GM12864 (cell line): ENCODE data around the gene TCERG1L.
"Not testable (repeated sequence)": the region's sequence is repeated elsewhere in the genome, so short reads cannot be mapped to it uniquely, and the experiment has no call there.

ENCODE experiments used
- DNase-seq: peaks from one replicate; pipeline ENCODE4 v3.0.0-alpha.2; 2011; ENCODE audit warnings: low read depth
- H3K4me3 ChIP-seq: 2 replicates; pipeline ENCODE4 v1.5.1; 2011; ENCODE audit warnings: mild to moderate bottlenecking, low read depth, low read length, control low read depth
- TF ChIP-seq, protein P1 (sequence below): IDR thresholded peaks from 2 replicates; pipeline ENCODE4 v1.5.1; 2011; ENCODE audit warnings: low read depth, mild to moderate bottlenecking, moderate library complexity, low read length, control low read depth, inconsistent platforms; ENCODE audit errors: missing control alignments

The TCERG1L gene

DNA sequence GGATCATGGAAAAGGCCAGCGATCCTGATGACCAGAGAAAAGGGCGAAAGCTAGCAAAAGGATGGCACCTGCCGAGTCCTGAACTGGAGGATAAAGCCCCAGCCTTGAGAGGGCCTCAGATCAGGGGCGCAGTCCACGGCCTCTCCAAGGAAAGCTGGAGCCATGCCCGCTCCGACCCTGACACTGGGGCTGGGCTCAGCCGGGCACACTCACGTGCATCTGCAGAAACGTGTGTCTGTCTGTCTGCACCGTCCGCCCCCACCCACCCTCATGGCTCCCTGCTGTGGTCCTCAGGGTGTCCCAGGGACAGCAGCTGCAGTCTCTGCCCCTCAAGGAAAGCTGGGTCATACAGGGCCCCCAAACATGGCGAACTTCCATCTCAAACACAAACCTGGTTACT lies 200.5 kb downstream of the TCERG1L start:
- no peak overlapping the region for H3K4me3 ChIP-seq
- no peak for DNase-seq
- TF ChIP-seq, protein P1, sequence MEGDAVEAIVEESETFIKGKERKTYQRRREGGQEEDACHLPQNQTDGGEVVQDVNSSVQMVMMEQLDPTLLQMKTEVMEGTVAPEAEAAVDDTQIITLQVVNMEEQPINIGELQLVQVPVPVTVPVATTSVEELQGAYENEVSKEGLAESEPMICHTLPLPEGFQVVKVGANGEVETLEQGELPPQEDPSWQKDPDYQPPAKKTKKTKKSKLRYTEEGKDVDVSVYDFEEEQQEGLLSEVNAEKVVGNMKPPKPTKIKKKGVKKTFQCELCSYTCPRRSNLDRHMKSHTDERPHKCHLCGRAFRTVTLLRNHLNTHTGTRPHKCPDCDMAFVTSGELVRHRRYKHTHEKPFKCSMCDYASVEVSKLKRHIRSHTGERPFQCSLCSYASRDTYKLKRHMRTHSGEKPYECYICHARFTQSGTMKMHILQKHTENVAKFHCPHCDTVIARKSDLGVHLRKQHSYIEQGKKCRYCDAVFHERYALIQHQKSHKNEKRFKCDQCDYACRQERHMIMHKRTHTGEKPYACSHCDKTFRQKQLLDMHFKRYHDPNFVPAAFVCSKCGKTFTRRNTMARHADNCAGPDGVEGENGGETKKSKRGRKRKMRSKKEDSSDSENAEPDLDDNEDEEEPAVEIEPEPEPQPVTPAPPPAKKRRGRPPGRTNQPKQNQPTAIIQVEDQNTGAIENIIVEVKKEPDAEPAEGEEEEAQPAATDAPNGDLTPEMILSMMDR = no peak

DNA sequence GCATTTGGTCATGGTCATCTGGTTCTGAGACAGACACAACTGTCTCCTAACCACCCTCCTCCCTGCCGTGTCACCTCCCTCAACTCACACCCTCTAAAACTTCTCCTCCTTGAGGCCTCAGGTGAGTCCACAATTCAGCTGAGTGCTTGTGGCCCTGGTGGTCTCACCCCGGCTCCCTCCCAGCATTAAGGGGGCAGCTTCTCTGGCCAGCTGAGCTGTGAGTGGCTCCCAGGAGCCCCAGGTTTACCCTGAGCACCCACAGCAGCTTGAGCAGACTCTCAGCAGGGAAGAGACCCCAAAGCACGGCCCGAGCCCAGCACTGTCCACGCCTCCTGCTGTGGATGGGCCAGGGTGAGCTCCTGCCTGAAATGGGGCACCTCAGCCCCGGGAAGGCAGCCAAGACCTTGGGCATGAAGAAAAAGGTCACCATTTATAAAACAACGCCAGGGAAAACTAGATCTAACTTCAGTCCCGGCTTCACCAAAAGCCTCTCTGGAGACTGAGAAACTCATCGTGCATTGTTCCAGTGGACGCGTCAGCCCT lies 201.2 kb downstream of the TCERG1L start:
- no peak for DNase-seq
- H3K4me3 ChIP-seq = no peak overlapping the region
- TF ChIP-seq, protein P1 = no peak

DNA sequence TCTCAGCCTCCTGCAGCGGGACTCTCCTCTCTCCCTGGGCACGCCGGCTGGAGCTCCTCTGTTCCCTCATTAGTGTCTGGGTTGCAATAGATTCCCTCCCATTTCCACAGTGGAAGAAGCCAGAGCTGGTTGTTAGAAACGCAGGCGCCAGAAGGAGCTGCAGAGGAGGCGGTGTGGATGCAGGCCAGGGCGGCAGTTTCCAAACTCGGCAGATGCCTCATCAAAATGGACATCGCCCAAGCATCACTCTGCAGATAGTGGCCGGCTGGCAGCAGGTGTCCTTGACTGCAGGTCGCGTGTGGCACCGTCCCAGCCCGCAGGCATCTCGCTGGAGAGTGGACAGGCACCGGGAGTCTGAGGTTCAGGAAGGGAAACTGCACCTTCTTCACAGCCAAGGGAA lies 201.8 kb downstream of the TCERG1L start:
- TF ChIP-seq, protein P1 = no peak
- H3K4me3 ChIP-seq = no peak overlapping the region
- DNase-seq = no peak

DNA sequence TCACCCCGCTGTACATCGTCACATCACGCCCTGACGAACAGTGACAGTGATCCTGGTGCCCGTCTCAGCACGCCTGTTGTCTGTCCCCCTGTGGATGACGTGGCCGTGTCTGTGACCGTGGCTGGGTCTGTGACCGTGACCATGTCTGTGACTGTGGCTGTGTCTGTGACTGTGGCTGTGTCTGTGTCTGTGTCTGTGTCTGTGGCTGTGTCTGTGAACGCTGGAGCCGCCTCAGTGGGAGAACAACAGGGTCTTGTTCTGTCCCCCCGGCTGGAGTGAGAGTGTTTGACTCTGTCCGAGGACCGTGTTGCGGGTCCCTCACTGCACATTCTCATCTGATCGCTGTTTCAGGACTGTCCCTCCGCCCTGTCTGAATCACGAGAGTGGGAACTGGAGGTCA lies 202.2 kb downstream of the TCERG1L start:
- TF ChIP-seq, protein P1 = no peak
- H3K4me3 ChIP-seq = no peak overlapping the region
- no peak for DNase-seq

DNA sequence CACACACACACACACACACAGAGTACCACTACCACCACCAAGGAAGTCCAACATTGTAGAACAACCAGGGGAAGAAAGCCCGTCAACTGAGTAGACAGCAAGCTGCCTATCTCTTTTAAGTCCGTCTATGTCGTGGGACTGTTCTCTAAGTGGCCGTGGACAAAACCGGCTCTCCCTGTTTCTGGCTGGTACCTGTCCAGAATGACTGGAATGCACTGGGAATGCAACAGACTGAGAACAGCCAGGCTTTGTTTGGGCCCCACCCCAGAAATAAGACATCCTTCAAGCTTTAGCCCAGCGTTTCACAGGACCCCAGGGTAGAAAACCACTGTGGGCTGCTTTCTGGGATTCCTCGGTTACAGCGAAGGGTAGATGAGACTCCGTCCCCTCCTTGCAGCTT lies 203.6 kb downstream of the TCERG1L start:
- no peak for DNase-seq
- H3K4me3 ChIP-seq = no peak overlapping the region
- TF ChIP-seq, protein P1 = no peak

DNA sequence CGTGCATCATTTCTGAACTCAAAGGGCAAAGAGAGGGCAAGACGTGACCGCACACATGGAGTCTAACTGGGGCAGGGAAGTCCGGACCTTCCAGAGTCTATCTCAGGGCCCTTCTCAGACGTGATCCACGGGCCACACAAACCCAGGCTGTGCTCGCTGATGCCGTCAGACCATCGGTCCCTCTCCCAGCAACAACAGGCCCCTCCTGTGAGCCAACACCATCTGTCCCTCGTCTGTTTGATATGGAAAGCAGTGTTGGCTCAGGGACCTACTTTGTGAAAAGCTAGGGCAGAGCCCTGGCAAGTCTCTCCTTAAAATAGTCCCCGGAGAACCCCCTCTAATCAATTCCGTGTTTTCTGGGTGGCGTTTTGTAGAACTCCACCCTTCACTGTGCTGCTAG lies 208.8 kb downstream of the TCERG1L start:
- DNase-seq = no peak
- H3K4me3 ChIP-seq = no peak overlapping the region
- TF ChIP-seq, protein P1 = no peak

DNA sequence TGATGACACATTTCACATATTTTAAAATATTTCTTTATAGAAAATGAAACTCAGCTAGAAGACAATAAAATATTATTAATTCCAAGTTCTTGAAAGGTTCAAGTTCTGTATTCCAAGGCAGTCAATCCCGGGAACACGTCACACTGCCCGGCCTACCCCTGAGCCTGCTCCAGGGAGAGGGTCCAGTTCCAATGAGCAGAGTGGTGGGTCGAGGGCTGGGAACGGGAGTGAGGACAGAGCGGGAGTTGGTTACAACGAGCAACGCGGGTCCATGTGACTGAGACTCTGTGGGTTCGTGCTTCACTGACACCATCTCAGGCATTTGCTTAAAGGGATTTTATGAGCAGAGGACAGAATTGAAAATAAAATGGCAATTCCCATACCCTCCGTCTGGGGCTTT lies 209.4 kb downstream of the TCERG1L start:
- no peak overlapping the region for H3K4me3 ChIP-seq
- TF ChIP-seq, protein P1 = no peak
- no peak for DNase-seq

DNA sequence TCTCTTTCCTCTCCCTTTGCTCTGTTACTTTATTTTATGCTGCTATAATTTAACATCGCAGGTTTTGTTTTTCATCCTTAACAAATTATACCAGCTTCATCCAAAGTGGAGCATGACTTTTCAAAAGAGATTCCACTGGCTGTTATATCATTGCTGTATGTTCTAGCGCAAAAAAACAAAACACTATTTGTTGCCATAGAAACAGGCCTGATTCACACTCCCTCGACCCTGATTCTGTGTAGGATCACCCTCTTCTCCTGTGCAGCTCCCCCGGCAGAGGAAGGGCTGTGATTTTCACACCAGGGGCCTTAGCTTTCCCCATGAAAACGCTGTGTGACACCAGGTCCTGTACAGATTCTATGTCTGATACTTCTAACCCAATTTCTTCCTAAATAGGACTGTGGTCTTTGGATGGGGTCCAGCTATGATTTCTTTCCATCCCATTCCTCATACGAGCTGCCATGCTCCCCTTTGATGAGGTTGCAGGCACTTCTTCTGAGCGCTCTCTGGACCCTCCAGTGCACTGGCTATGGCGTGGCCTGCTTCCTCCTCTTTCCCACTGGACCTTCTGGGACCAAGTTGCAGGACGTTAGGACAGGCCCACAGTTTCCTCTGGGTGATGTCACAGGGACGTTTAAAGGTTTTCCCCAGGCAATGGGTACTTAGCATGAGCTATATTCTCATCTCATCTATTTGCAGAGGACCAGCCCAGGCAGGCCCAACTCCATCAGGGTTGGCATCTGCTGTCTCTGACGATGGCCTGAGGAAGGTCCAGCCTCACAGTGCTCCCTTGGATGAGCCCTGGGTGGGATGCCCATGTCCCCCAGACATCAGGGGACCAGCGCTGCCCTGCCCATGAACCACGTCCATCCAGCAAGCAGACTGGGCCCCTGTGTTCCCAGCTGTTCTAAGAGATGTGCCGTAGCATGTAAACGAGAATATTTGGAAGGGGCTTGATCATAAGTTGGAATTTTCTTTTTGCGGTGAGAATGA lies 210.8 kb downstream of the TCERG1L start:
- H3K4me3 ChIP-seq, DNase-seq: not testable (repeated sequence)
